HG02970 (cell line): Measurements from ENCODE around the gene TWIST1.

Experiments
- ATAC-seq: cut with Tn5 transposase; IDR thresholded peaks from one replicate; pipeline ENCODE4 v1.9.1; 2021; ENCODE audit warnings: mild to moderate bottlenecking, moderate library complexity, moderate number of reproducible peaks; ENCODE audit not compliant: unreplicated experiment, low FRiP score

The TWIST1 gene

DNA sequence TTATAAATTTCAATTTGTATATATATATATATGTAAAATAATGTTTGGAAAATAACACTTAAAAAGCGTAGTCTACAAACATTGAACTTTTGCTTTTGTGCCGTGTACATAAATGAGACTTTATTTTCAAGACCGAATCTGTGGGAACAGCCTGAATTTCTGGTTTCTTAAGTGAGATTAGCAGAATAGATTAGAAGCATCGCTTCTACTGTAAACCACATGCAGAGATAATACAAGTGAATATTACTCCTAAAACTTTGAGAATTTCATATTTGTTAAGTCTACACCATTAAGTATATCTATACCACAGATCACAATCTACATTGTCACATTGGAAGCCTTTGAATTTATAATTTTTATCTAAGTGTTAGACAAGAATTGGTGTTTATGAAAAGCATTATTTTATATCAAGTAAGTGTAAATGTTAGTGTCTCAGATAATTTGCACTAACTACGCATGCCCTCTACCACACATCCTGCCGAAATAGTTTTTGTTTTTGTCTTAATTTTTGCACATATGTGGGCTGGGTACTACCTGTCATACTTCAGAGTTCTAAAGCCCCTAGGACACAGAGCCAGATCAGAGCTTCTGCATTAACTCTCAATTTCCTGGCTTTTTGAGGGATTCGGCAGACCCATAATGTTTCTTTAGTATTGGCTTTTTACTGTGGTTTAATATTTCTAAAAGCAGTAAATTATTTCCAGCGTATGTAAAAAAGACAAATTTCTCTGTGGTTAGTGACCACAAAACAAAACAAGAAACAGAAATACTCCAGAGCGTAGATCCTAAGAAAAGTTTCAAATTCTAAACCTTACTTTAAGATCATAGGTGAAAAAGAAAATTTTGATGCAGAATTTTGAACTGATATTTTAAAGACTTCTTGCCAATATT is 20.0 kb downstream of the TWIST1 start:
- ATAC-seq, result no peak

DNA sequence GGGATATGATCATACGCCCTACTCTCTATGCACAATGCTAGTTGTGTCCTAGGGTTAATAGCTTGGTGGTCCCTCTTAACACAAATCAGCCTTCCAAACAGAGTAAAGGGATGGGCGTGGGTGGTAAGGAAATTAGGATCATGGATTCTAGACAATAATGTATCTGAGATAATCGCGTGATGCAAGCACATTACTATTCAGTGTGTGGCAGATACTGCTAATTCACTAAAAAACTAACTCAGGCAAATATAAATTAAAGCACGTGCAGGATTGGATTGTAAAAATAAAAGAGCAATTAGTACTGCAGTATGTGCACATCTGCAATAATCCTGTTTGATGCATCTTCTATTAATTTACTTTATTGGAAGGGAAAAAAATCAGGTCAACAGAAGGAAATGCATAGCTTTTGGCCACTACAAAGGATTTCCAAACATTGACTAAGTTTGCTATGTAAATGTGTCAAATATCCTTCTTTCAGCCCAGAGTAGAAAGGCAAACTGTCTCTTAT is 22.0 kb downstream of the TWIST1 start:
- ATAC-seq, result no peak

GRCh38 chr7:19094598-19095352 is 22.7 kb downstream of the TWIST1 start:
- no peak for ATAC-seq

DNA sequence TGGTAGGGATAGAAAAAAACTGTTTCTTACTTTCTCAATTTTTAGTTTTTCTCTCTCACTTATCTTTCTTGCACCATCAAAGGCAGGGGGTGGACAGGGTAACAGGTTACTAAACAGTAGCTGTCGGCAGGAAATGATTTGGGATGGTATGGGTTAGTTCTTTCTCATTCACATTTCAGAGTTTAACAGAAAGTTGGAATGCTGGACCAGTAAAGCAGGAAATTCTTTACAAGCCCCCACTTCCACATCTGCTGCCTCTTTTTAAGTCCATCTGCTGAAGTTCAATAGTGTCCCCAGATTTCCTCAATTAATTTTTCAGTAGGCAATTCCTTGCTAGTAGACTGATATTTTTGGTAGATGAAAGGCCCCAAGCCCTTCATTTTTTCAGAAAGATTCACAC is 23.3 kb downstream of the TWIST1 start:
- no peak for ATAC-seq

- ATAC-seq, result no peak
Measured at GRCh38 chr7:19091550-19092200, 25.8 kb downstream of the TWIST1 start.

GRCh38 chr7:19090526-19090925 is 26.9 kb downstream of the TWIST1 start:
- no peak for ATAC-seq

GRCh38 chr7:19089797-19090196 is 27.6 kb downstream of the TWIST1 start:
- ATAC-seq, result no peak

GRCh38 chr7:19089378-19089777 is 28.1 kb downstream of the TWIST1 start:
- no peak for ATAC-seq

DNA sequence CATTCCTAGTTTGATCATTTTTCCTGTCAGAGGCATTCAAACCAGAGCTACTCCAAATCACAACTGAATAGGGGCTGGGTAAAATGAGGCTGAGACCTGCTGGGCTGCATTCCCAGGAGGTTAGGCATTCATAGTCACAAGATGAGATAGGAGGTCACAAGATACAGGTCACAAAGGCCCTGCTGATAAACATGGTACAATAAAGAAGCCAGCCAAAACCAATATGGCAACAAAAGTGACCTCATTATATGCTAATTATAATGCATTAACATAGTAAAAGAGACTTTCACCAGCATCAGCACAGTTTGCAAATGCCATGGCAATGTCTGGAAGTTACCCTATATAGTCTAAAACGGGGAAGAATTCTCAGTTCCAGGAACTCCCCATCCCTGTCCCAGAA is 37.3 kb downstream of the TWIST1 start:
- no peak for ATAC-seq

DNA sequence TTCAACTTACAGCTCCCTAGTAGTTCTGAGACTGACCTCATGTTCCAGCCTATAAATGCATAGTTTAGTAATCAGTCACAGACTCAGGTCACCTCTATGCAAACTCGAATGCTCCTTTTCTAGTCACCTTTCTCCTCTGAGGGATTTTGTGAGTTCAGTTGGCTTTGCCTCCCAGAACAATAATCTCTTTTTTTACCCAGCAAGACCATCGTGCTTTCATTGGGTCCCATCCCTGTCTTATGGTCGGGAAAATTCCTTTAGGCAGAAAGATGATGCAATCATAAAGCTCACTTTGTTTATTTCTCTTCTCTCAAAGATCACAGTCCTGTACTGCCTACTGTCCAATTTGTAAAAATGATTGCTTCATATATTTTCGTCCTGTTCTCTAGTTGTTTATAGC is 38.4 kb downstream of the TWIST1 start:
- ATAC-seq, result no peak

DNA sequence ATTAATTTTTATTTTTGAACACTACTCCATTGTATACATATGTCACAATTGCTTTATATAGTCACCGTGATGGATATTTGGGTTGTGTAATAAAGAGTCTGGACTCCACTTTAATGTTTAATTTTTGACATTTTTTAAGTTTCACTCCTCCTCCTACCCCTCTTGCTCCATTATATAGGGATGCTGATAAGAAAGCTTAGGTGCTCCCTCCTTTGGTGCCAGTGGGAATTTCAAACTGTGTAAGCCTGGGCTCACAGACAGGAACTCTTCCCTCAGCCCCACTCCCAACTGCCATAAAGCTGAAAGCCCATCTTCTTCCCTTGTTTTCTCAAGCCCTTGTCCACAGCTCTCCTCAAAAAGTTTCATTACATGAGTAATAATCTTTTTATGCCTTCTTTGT is 47.6 kb downstream of the TWIST1 start:
- no peak for ATAC-seq

- ATAC-seq, result no peak
Measured at GRCh38 chr7:19066170-19066569, 51.3 kb downstream of the TWIST1 start.
